ENCODE results near the gene ISY1.

The ISY1 gene

GRCh38 chr3:129180461-129180860 lies 19.6 kb upstream of the ISY1 start:
- Histone ChIP-seq H3K79me2 (ENCODE audit: insufficient read depth, low read length) (peaks cover 94% of the 10 kb centered on the region), H3F3A (ENCODE audit: insufficient read depth, low read length) (0 out of 2 replicates have a peak, but pooled peaks cover 4% of the 10 kb centered on the region), H3K4me1 (ENCODE audit: insufficient read depth, low read length, severe bottlenecking) (peaks cover 65% of the 10 kb centered on the region), H3K36me3 (ENCODE audit: insufficient read depth, low read length) (peaks cover 85% of the 10 kb centered on the region), H4K20me1 (ENCODE audit: insufficient read depth, low read length) (peaks cover 31% of the 10 kb centered on the region), H2AFZ (ENCODE audit: low read length) (no peak overlapping the region), H3K27ac (ENCODE audit: low read depth, low read length, poor library complexity, severe bottlenecking) (no peak overlapping the region), H3K4me2 (ENCODE audit: low read length) (peak overlapping the region; percentile 74), H3K9me2 (ENCODE audit: low read depth, low read length) (no peaks in the 10 kb centered on the region), H3K9ac (ENCODE audit: low read length) (peak overlapping the region; percentile 99), H3K4me3 (ENCODE audit: low read depth, low read length, poor library complexity, severe bottlenecking) (peak overlapping the region; percentile 81), H3K27me3 (ENCODE audit: insufficient read depth, low read length) (no peaks in the 10 kb centered on the region), H3K9me3 (ENCODE audit: low read length) (no peaks in the 10 kb centered on the region)
- TF ChIP-seq EZH2 (IDR thresholded peaks at IDR 0.05; ENCODE audit: borderline replicate concordance, low read length) (no peak), CTCF (IDR thresholded peaks at IDR 0.05; ENCODE audit: low read length) (no peak)

- Histone ChIP-seq H3K9me2 (ENCODE audit: low read depth, low read length) (no peaks in the 10 kb centered on the region), H3K9ac (ENCODE audit: low read length) (no peak overlapping the region), H3K4me2 (ENCODE audit: low read length) (no peak overlapping the region), H3K27ac (ENCODE audit: low read depth, low read length, poor library complexity, severe bottlenecking) (no peak overlapping the region), H3K36me3 (ENCODE audit: insufficient read depth, low read length) (peaks cover 100% of the 10 kb centered on the region), H3K4me1 (ENCODE audit: insufficient read depth, low read length, severe bottlenecking) (peaks cover 48% of the 10 kb centered on the region), H3K79me2 (ENCODE audit: insufficient read depth, low read length) (peaks cover 88% of the 10 kb centered on the region), H3K9me3 (ENCODE audit: low read length) (no peaks in the 10 kb centered on the region), H4K20me1 (ENCODE audit: insufficient read depth, low read length) (peaks cover 35% of the 10 kb centered on the region), H2AFZ (ENCODE audit: low read length) (no peak overlapping the region), H3F3A (ENCODE audit: insufficient read depth, low read length) (0 out of 2 replicates have a peak, but pooled peaks cover 4% of the 10 kb centered on the region), H3K4me3 (ENCODE audit: low read depth, low read length, poor library complexity, severe bottlenecking) (no peak overlapping the region), H3K27me3 (ENCODE audit: insufficient read depth, low read length) (no peaks in the 10 kb centered on the region)
- TF ChIP-seq EZH2 (IDR thresholded peaks at IDR 0.05; ENCODE audit: borderline replicate concordance, low read length) (no peak), CTCF (IDR thresholded peaks at IDR 0.05; ENCODE audit: low read length) (no peak)
These were observed 15.2 kb upstream of the ISY1 start for GRCh38 chr3:129176051-129176450.

GRCh38 chr3:129173725-129174124 lies 12.9 kb upstream of the ISY1 start:
- no peaks in the 10 kb centered on the region for H3K27me3 ChIP-seq (ENCODE audit: insufficient read depth, low read length)
- H3K79me2 ChIP-seq (ENCODE audit: insufficient read depth, low read length) = peaks cover 72% of the 10 kb centered on the region
- H3K9me2 ChIP-seq (ENCODE audit: low read depth, low read length) = no peaks in the 10 kb centered on the region
- peaks cover 27% of the 10 kb centered on the region for H4K20me1 ChIP-seq (ENCODE audit: insufficient read depth, low read length)
- H3K4me2 ChIP-seq (ENCODE audit: low read length) = no peak overlapping the region
- H3K36me3 ChIP-seq (ENCODE audit: insufficient read depth, low read length) = peaks cover 98% of the 10 kb centered on the region
- H3K27ac ChIP-seq (ENCODE audit: low read depth, low read length, poor library complexity, severe bottlenecking) = no peak overlapping the region
- H3K9ac ChIP-seq (ENCODE audit: low read length) = no peak overlapping the region
- H3F3A ChIP-seq (ENCODE audit: insufficient read depth, low read length) = peaks cover 7% of the 10 kb centered on the region; the same call in 1 of the 2 replicates
- no peaks in the 10 kb centered on the region for H3K9me3 ChIP-seq (ENCODE audit: low read length)
- no peak overlapping the region for H3K4me3 ChIP-seq (ENCODE audit: low read depth, low read length, poor library complexity, severe bottlenecking)
- peaks cover 24% of the 10 kb centered on the region for H3K4me1 ChIP-seq (ENCODE audit: insufficient read depth, low read length, severe bottlenecking)
- TF ChIP-seq CTCF (IDR thresholded peaks at IDR 0.05; ENCODE audit: low read length) (no peak), EZH2 (IDR thresholded peaks at IDR 0.05; ENCODE audit: borderline replicate concordance, low read length) (no peak)
- H2AFZ ChIP-seq (ENCODE audit: low read length) = no peak overlapping the region
